Naive B cell (primary cell): Measurements from ENCODE around the gene TMEM38A. TPM values are rescaled to one million over a fixed set of nuclear protein-coding genes. Genes with fewer than 3 reads are reported as not detected.
A peak's percentile ranks its signal among the peaks of the same experiment; 100 is the strongest.

Experiments
- ATAC-seq, 2 donors: fragments of 150-1000 bp; cut with Tn5 transposase; 2 replicates each; pipeline ENCODE4 v1.10.0; 2021; ENCODE audit warnings: low read depth in 2 of 2, mild to moderate bottlenecking in 2 of 2, moderate library complexity in 2 of 2
- DNase-seq: peaks from one replicate; pipeline ENCODE4 v3.0.0; 2022
- H3K27ac Mint-ChIP-seq, 6 donors: one replicate each; pipeline ENCODE4 v1.8.0; 2020 to 2022; ENCODE audit warnings: mild to moderate bottlenecking in 6 of 6, mixed read lengths in 6 of 6, moderate library complexity in 5 of 6, inconsistent platforms in 2 of 6
- H3K27me3 Mint-ChIP-seq, 3 donors: one replicate each; pipeline ENCODE4 v1.8.0; 2021 to 2022; ENCODE audit warnings: mixed read lengths in 3 of 3, mild to moderate bottlenecking in 1 of 3
- H3K36me3 Mint-ChIP-seq, 2 donors: one replicate each; pipeline ENCODE4 v1.8.0; 2020 to 2022; ENCODE audit warnings: mixed read lengths in 2 of 2, inconsistent platforms in 1 of 2, mild to moderate bottlenecking in 1 of 2
- H3K4me1 Mint-ChIP-seq, 3 donors: one replicate each; pipeline ENCODE4 v1.8.0; 2020 to 2022; ENCODE audit warnings: mixed read lengths in 3 of 3, inconsistent platforms in 1 of 3, mild to moderate bottlenecking in 1 of 3, moderate library complexity in 1 of 3
- H3K4me3 Mint-ChIP-seq, 8 donors: one replicate each; pipeline ENCODE4 v1.8.0; 2020 to 2022; ENCODE audit warnings: mild to moderate bottlenecking in 8 of 8, mixed read lengths in 8 of 8, moderate library complexity in 8 of 8, inconsistent platforms in 2 of 8
- H3K9me3 Mint-ChIP-seq, 7 donors: one replicate each; pipeline ENCODE4 v1.8.0; 2020 to 2022; ENCODE audit warnings: mixed read lengths in 7 of 7, mild to moderate bottlenecking in 5 of 7, inconsistent platforms in 2 of 7, moderate library complexity in 1 of 7
- polyA plus RNA-seq, 6 donors: library from polyadenylated mRNA; unstranded; fragments of 300-500 nt; fragmentation: Illumina TruSeq; gene quantifications; one replicate each; pipeline ENCODE4 v1.2.3, GENCODE V29; 2021; ENCODE audit warnings: low read depth in 6 of 6

Gene TMEM38A, protein sequence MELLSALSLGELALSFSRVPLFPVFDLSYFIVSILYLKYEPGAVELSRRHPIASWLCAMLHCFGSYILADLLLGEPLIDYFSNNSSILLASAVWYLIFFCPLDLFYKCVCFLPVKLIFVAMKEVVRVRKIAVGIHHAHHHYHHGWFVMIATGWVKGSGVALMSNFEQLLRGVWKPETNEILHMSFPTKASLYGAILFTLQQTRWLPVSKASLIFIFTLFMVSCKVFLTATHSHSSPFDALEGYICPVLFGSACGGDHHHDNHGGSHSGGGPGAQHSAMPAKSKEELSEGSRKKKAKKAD
- polyA plus RNA-seq = 10 to 100 TPM; 13.7 to 18.6 (median 16.6) TPM

DNA sequence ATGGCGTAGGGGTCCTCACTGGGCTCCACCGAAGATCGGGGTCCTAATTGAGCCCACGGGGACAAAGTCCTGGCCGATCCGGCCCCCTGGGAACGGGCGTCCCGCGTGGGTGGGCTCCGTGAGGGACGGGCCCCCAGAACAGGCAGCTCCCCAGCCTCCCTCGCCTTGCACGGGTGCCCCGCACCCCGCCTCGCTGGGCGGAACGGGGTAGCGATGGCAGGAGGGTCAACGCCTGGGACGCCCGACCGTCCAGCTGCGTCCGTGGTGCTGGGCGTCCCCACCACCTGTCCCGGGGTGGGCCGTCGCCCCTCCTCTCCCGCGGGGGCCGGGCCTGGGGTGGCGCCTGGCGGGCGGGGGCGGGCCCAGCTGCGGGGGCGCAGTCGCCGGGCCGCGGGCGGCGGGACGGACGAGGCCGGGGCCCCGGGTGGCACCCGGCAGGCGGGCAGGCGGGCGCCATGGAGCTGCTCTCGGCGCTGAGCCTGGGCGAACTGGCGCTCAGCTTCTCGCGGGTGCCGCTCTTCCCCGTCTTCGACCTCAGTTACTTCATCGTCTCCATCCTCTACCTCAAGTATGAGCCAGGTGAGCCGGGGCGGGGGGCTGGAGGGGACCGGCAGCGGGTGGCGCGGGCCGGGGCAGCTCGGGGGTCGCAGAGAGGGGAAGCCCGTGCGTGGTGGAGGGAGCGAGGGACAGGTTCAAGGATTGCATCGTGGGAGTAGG is at the start of gene TMEM38A:
TSS of gene TMEM38A (plus strand) at position 377 of the 717 bp plus-strand sequence. CDS start at position 456, 79 bp downstream.
- DNase-seq (peak; percentile 55), ATAC-seq (peak in 1 of 2 donors; percentile 2)
- peak within 1 kb of the TSS; percentile 96 to 100 (median 99) for H3K4me3 Mint-ChIP-seq
- H3K36me3 Mint-ChIP-seq = peaks cover 6 to 8% of the 10 kb centered on the region in 2 donors
- H3K9me3 Mint-ChIP-seq = no peaks in the 10 kb centered on the region
- no peaks in the 10 kb centered on the region for H3K27me3 Mint-ChIP-seq
- H3K27ac Mint-ChIP-seq = peak within 1 kb of the TSS; percentile 98 to 100 (median 99)
- peaks cover 44 to 61% (median 55%) of the 10 kb centered on the region in 3 donors for H3K4me1 Mint-ChIP-seq

- no peak for DNase-seq
- Mint-ChIP-seq H3K27ac (peak overlapping the region in 3 of 6 donors; percentile 17 to 89 (median 33)), H3K27me3 (no peaks in the 10 kb centered on the region), H3K36me3 (no peaks in the 10 kb centered on the region), H3K9me3 (no peaks in the 10 kb centered on the region), H3K4me3 (no peak overlapping the region), H3K4me1 (peaks cover 62 to 90% (median 83%) of the 10 kb centered on the region in 3 donors)
- no peak for ATAC-seq
Observed at GRCh38 chr19:16612636-16613035, 48.3 kb upstream of the TMEM38A start.

DNA sequence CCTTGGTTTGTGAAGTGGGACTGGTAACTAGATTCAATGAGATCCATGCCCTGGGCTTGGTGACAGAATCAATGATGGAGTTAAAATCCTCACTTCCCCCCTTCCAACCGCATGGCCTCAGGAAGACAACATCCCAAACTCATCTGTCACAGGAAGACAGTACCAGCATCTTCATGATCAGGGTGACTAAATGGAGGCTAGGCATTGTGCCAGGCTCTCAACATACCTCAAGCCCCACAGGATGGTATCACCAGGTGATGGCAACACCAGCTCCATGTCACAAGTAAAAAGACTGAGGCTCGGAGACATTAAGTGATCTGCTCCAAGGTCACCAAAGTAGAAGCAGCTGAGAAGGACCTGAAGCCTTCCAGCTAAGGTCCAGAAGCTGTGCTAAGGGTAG is 47.1 kb upstream of the TMEM38A start:
- Mint-ChIP-seq H3K4me1 (peaks cover 63 to 90% (median 83%) of the 10 kb centered on the region in 3 donors), H3K9me3 (no peaks in the 10 kb centered on the region), H3K36me3 (no peaks in the 10 kb centered on the region), H3K27me3 (no peaks in the 10 kb centered on the region), H3K4me3 (no peak overlapping the region), H3K27ac (peak overlapping the region in 4 of 6 donors; percentile 30 to 73 (median 55))
- ATAC-seq = no peak
- no peak for DNase-seq

DNA sequence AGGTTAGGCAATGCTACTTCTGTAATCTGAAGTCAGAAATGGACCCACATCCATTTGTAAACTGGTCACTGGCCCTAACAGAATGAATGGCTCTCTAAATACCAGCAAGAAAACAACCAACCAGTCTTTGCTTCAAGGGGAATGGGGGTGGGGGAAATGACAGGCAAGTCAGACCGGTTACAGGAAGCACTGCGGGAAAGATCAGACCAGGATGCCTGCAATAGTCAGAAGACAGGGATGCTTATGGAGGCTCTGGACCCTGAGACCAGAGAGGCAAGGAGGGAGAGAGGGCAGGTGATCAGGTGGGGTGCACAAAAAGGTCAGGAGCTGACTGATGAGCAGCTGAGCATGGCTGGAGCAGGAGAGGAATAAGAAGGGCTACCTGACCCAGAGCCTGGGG is 46.0 kb upstream of the TMEM38A start:
- H3K27ac Mint-ChIP-seq = peak overlapping the region; percentile 5 to 92 (median 49)
- H3K27me3 Mint-ChIP-seq = no peaks in the 10 kb centered on the region
- DNase-seq (no peak), ATAC-seq (no peak)
- peak overlapping the region in 4 of 8 donors; percentile 4 to 74 (median 50) for H3K4me3 Mint-ChIP-seq
- H3K4me1 Mint-ChIP-seq = peaks cover 73 to 95% (median 93%) of the 10 kb centered on the region in 3 donors
- H3K9me3 Mint-ChIP-seq = no peaks in the 10 kb centered on the region
- H3K36me3 Mint-ChIP-seq = no peaks in the 10 kb centered on the region

DNA sequence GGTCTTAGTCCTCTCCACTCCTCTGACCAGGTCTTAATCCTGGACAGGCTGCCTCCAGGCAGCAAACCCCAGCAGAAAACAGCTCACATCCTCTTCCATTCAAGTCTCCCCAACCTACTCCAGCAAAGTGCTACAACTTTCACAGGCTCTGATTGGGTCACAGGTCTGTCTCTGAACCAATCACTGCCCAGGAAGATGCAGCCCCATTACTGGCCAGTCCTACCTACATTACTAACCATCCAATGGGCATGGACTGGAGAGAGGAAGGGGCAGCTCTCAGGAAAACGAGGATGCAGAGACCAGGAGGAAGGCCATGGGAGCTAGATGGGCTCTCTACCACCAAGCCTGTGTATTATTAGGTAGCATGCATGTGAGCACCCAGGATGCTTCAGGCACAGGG is 45.1 kb upstream of the TMEM38A start:
- ATAC-seq = no peak
- Mint-ChIP-seq H3K27me3 (no peaks in the 10 kb centered on the region), H3K4me1 (peaks cover 75 to 96% (median 95%) of the 10 kb centered on the region in 3 donors), H3K27ac (peak overlapping the region in 3 of 6 donors; percentile 5 to 92 (median 64)), H3K9me3 (no peaks in the 10 kb centered on the region), H3K4me3 (no peak overlapping the region), H3K36me3 (no peaks in the 10 kb centered on the region)
- no peak for DNase-seq

DNA sequence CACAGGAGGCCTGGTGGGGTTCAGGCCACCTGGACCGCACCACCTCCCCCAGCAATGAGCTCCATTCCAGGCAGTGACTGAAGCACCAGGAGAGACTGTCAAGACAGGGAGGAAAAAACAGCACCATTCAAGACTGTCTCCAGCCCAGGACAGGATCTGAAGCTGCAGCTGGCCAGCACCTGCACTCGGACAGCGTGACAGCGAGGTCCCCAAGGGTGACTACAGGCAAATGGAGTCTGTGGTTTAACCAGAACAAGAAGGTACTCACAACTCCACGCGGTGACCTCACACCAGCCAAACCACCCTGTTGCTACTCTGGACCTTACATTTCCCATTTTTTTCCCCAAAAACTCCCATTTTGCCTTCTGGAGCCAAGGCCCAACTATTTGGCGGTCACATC is 42.7 kb upstream of the TMEM38A start:
- no peak for ATAC-seq

GRCh38 chr19:16619457-16619856 is 41.5 kb upstream of the TMEM38A start:
- no peak for DNase-seq
- H3K4me3 Mint-ChIP-seq = peak overlapping the region in 3 of 8 donors; percentile 38 to 72 (median 43)
- H3K4me1 Mint-ChIP-seq = peaks cover 75 to 95% (median 87%) of the 10 kb centered on the region in 3 donors
- no peaks in the 10 kb centered on the region for H3K27me3 Mint-ChIP-seq
- no peaks in the 10 kb centered on the region for H3K36me3 Mint-ChIP-seq
- ATAC-seq = no peak
- H3K9me3 Mint-ChIP-seq = no peaks in the 10 kb centered on the region
- peak overlapping the region in 2 of 6 donors; percentile 28 to 71 for H3K27ac Mint-ChIP-seq

More for the DNA sequence above, 42.7 kb upstream of the TMEM38A start:
- H3K4me3 Mint-ChIP-seq = peak overlapping the region in 3 of 8 donors; percentile 23 to 76 (median 43)
- H3K36me3 Mint-ChIP-seq = no peaks in the 10 kb centered on the region
- H3K9me3 Mint-ChIP-seq = no peaks in the 10 kb centered on the region
- peaks cover 73 to 94% (median 91%) of the 10 kb centered on the region in 3 donors for H3K4me1 Mint-ChIP-seq
- DNase-seq = no peak
- peak overlapping the region in 2 of 6 donors; percentile 19 to 76 for H3K27ac Mint-ChIP-seq
- H3K27me3 Mint-ChIP-seq = no peaks in the 10 kb centered on the region

DNA sequence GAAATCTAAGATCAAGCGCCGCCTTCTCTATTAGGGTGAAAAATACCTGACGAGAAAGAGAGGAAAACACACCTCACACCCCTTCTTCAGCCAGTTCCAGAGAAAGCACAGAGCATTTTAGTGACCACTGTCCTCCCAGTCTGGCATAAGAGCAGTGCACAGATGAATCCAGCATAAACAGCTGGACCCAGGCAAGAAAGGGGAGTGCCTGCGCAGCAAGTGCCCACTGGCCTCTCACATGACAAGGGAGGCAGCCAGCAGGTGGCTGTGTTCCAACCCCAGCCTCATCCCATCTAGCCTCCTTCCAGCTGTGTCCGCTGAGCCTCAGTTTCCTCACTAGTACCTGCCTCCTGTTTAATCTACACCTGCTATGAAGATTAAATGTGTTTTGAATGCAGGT is 40.9 kb upstream of the TMEM38A start:
- ATAC-seq (no peak), DNase-seq (no peak)
- Mint-ChIP-seq H3K36me3 (no peaks in the 10 kb centered on the region), H3K4me1 (peaks cover 72 to 95% (median 87%) of the 10 kb centered on the region in 3 donors), H3K4me3 (no peak overlapping the region), H3K9me3 (no peaks in the 10 kb centered on the region), H3K27ac (peak overlapping the region in 1 of 6 donors; percentile 28), H3K27me3 (no peaks in the 10 kb centered on the region)

DNA sequence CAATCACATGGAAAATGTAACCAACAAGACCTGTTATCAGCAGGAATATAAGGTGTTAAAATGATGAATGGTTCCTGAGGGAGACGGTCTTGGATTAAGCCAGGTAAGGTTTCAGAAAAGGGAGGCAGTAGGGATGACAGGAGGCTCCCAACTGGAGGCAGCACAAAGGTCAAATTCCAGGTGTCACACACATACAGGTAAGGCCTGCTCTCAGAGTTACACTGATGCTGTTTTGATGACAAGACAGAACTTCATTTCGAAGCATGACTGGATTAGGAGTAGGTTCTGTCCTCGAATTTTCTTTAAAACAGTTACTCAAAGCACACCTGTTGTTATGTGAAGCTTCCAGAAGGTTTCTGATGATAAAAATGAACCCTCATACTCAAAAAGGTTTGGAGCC is 40.4 kb upstream of the TMEM38A start:
- DNase-seq (no peak), ATAC-seq (no peak)
- Mint-ChIP-seq H3K4me3 (peak overlapping the region in 1 of 8 donors; percentile 41), H3K4me1 (peaks cover 71 to 95% (median 87%) of the 10 kb centered on the region in 3 donors), H3K9me3 (no peaks in the 10 kb centered on the region), H3K27me3 (no peaks in the 10 kb centered on the region), H3K27ac (peak overlapping the region in 1 of 6 donors; percentile 52), H3K36me3 (no peaks in the 10 kb centered on the region)

GRCh38 chr19:16621165-16621800 is 39.7 kb upstream of the TMEM38A start:
- peak overlapping the region in 1 of 8 donors; percentile 54 for H3K4me3 Mint-ChIP-seq
- H3K27me3 Mint-ChIP-seq = no peaks in the 10 kb centered on the region
- H3K9me3 Mint-ChIP-seq = no peaks in the 10 kb centered on the region
- peaks cover 71 to 95% (median 87%) of the 10 kb centered on the region in 3 donors for H3K4me1 Mint-ChIP-seq
- ATAC-seq (no peak), DNase-seq (no peak)
- no peaks in the 10 kb centered on the region for H3K36me3 Mint-ChIP-seq
- H3K27ac Mint-ChIP-seq = peak overlapping the region in 1 of 6 donors; percentile 40

DNA sequence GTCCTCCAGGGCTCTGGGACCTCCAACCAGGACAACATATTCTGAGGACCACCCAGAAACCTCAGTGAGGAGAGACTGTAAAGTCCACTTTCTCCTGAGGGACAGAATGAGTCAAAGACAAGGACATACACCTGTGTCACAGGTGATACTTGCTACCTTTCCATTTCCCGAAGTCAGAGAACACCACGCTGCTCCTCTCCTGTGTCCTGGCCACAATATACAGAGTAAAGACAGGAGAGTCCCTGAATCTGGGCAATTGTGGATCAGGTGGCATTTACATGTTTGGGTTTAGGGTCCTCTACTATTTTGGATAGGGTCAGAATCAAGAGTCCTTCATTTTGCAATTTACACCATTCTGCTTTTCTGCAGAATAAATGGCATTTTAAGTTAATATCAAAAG is 37.9 kb upstream of the TMEM38A start:
- peaks cover 65 to 86% (median 81%) of the 10 kb centered on the region in 3 donors for H3K4me1 Mint-ChIP-seq
- ATAC-seq (no peak), DNase-seq (no peak)
- no peak overlapping the region for H3K27ac Mint-ChIP-seq
- no peaks in the 10 kb centered on the region for H3K36me3 Mint-ChIP-seq
- H3K9me3 Mint-ChIP-seq = no peaks in the 10 kb centered on the region
- H3K4me3 Mint-ChIP-seq = peak overlapping the region in 1 of 8 donors; percentile 36
- H3K27me3 Mint-ChIP-seq = no peaks in the 10 kb centered on the region

GRCh38 chr19:16623576-16623975 is 37.4 kb upstream of the TMEM38A start:
- no peak for ATAC-seq
- peak overlapping the region in 2 of 6 donors; percentile 62 to 83 for H3K27ac Mint-ChIP-seq
- H3K9me3 Mint-ChIP-seq = no peaks in the 10 kb centered on the region
- peak overlapping the region in 1 of 8 donors; percentile 36 for H3K4me3 Mint-ChIP-seq
- H3K36me3 Mint-ChIP-seq = no peaks in the 10 kb centered on the region
- no peaks in the 10 kb centered on the region for H3K27me3 Mint-ChIP-seq
- DNase-seq = no peak
- peaks cover 60 to 81% (median 76%) of the 10 kb centered on the region in 3 donors for H3K4me1 Mint-ChIP-seq

DNA sequence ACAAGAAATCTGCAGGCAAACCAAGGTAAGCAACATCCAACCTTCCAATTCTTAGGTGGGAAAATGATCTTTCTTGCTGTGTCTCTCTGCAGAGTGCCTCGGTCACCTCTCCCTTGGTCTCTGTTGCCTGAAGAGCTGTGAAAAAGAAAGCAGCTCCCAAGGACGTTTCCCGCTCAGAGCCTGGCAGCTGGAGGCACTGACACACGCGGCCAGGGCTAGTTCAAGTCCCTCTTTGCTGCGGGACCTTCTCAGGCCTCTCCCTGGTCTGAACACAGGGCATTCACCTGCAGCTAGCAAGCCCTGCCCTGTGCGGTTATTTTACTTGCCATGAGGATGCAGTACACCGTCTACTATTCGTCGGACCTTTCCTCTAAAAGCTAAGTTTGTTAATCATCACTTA is 36.7 kb upstream of the TMEM38A start:
- Mint-ChIP-seq H3K36me3 (no peaks in the 10 kb centered on the region), H3K27ac (peak overlapping the region in 1 of 6 donors; percentile 42), H3K4me1 (peaks cover 58 to 80% (median 75%) of the 10 kb centered on the region in 3 donors), H3K4me3 (peak overlapping the region in 2 of 8 donors; percentile 56 to 94), H3K9me3 (no peaks in the 10 kb centered on the region), H3K27me3 (no peaks in the 10 kb centered on the region)
- DNase-seq = no peak
- ATAC-seq = no peak
